AG04450 (cell line): ENCODE results near the gene NFASC. TPM values are rescaled to one million over a fixed set of nuclear protein-coding genes. Genes with fewer than 3 reads are reported as not detected.

Source experiments
- CTCF ChIA-PET: fragments of 300-600, 350-600 bp; formaldehyde crosslinking; extraction: SDS; loops from one replicate; lab custom pipeline; 2022; ENCODE audit warnings: antibody characterized with exemption, inconsistent platforms; lab: Charles Lee
- POLR2A ChIA-PET: fragments of 350-600 bp; formaldehyde crosslinking; extraction: SDS; loops from one replicate; lab custom pipeline; 2021; ENCODE audit warnings: antibody characterized with exemption, inconsistent platforms; lab: Yijun Ruan, JAX
- DNase-seq: peaks from one replicate; pipeline ENCODE4 v3.0.0-alpha.2; 2011; ENCODE audit warnings: low read depth, low spot score
- H3K27ac ChIP-seq: one replicate; pipeline ENCODE4 v1.5.1; 2012; ENCODE audit warnings: low read depth, low read length, control low read depth
- H3K27me3 ChIP-seq: one replicate; pipeline ENCODE4 v1.6.0; 2012; ENCODE audit warnings: low read length; ENCODE audit not compliant: control insufficient read depth, insufficient read depth
- H3K4me3 ChIP-seq: 2 replicates; pipeline ENCODE4 v1.5.1; 2011; ENCODE audit warnings: mild to moderate bottlenecking, low read depth, low read length, control low read depth
- H3K9me3 ChIP-seq: 2 replicates; pipeline ENCODE4 v1.5.1; 2012; ENCODE audit warnings: low read length; ENCODE audit not compliant: control insufficient read depth, insufficient read depth
- polyA plus RNA-seq: library from polyadenylated mRNA; depleted of rRNA; stranded (reverse); fragments of >200 nt; gene quantifications from 2 replicates; pipeline ENCODE4 v1.2.3, GENCODE V29; 2011
- TF ChIP-seq, protein P1 (sequence below): IDR thresholded peaks from 2 replicates; pipeline ENCODE4 v1.5.1; 2011; ENCODE audit warnings: low read depth, low read length, control low read depth, inconsistent platforms

Gene NFASC
- polyA plus RNA-seq, 1 experiment = 1.8 TPM

DNA sequence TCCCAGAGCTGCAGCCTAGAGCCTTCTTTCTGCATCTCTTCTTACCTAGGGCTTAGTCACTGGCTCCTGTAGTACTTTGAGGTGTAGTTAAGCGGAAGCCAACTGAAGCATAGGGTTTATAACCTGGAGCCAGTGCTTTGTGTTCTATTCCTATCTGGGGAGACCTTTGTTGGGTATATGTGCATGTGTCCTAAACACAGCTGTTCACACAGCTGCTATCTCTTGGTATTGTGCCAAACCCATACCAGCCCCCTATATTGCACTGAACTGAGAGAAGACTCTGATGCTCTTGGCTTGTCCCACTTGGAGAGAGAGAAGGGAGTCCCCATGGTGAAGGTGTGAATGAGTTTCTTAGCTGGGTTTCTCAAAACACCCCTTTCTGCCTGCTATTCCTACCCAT, 17.2 kb upstream of the NFASC start:
- no peak overlapping the region for H3K4me3 ChIP-seq
- ChIA-PET CTCF (no interaction called here), POLR2A (no interaction called here)
- no peak overlapping the region for H3K27ac ChIP-seq
- no peaks in the 10 kb centered on the region for H3K9me3 ChIP-seq
- no peaks in the 10 kb centered on the region for H3K27me3 ChIP-seq
- TF ChIP-seq, protein P1, sequence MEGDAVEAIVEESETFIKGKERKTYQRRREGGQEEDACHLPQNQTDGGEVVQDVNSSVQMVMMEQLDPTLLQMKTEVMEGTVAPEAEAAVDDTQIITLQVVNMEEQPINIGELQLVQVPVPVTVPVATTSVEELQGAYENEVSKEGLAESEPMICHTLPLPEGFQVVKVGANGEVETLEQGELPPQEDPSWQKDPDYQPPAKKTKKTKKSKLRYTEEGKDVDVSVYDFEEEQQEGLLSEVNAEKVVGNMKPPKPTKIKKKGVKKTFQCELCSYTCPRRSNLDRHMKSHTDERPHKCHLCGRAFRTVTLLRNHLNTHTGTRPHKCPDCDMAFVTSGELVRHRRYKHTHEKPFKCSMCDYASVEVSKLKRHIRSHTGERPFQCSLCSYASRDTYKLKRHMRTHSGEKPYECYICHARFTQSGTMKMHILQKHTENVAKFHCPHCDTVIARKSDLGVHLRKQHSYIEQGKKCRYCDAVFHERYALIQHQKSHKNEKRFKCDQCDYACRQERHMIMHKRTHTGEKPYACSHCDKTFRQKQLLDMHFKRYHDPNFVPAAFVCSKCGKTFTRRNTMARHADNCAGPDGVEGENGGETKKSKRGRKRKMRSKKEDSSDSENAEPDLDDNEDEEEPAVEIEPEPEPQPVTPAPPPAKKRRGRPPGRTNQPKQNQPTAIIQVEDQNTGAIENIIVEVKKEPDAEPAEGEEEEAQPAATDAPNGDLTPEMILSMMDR = no peak
- no peak for DNase-seq

DNA sequence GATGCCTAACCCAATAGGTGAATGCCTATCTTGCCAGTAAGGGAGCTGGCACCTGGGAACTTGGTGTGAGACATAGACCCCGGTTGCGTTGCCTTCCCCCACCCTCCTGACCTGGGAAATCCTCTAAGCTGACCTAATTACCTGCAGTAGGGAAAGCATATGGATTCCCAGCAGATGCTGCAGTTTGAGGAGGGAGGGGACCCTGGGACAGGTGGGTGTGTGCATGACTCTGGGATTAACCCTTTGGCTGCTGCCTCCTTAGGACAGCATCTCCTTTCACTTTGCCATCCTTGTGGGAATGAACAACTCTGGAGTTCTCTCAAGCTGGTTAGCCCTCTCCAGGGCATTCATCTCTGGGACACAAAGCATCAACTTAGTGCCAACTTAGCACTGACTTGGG, 16.4 kb upstream of the NFASC start:
- no peak overlapping the region for H3K27ac ChIP-seq
- DNase-seq = no peak
- ChIA-PET POLR2A (no interaction called here), CTCF (no interaction called here)
- H3K9me3 ChIP-seq = no peaks in the 10 kb centered on the region
- no peak overlapping the region for H3K4me3 ChIP-seq
- TF ChIP-seq, protein P1 = no peak
- H3K27me3 ChIP-seq = no peaks in the 10 kb centered on the region

DNA sequence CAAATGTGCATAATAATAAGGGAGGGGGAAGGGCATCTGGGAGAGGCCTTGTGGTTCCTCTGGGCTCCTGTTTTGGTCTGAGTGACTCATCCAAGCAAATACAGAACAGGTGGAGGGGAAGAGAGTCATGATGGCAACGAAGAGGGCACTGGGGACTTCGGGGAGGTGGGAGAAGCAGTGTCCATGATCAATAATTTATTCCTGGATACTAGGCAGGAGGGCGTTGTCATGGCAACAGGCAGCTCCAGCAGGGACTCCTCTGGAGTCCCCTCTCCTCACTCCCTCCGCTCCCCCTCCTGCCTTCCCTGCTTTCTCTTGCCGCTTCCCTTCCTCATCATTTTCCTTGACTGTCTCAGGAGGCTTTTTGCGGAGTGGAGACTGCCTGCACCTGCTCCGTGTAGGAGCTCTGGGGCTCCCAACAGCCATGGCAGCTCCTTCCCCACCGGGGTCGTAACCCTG, 12.3 kb upstream of the NFASC start:
- CTCF ChIA-PET = no interaction called here
- Histone ChIP-seq H3K4me3 (no peak overlapping the region), H3K27ac (no peak overlapping the region), H3K27me3 (no peaks in the 10 kb centered on the region), H3K9me3 (no peaks in the 10 kb centered on the region)
- TF ChIP-seq, protein P1 = no peak
- no peak for DNase-seq
- POLR2A ChIA-PET = no interaction called here

DNA sequence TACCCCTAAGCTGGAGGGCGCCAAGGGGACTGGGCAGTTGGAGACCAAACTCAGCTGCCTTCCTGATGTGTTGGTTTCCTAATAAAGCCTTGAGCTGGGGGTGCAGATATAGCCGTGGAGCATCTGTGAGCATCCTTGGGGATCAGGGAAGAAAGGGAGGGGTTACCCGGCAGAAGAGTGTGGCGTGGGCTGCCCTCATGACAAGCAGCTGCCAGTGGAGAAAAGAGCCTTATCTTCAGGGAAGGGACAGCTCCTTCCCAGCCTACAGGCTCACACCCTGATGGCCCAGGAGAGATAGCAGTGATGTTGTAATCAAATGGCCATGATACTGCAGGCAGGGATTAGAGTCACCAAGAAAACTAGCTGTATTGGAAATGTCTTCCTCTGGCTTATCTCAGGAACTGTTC, 10.8 kb upstream of the NFASC start:
- Histone ChIP-seq H3K9me3 (no peaks in the 10 kb centered on the region), H3K4me3 (no peak overlapping the region), H3K27ac (no peak overlapping the region), H3K27me3 (no peaks in the 10 kb centered on the region)
- DNase-seq = no peak
- CTCF ChIA-PET = interaction anchor here (0.8 to 1.1 kb wide), 2 partner anchors 53 to 112 kb away, joined by 3 to 4 read pairs; no protein-coding TSS in a partner anchor
- TF ChIP-seq, protein P1 = no peak
- POLR2A ChIA-PET = no interaction called here

DNA sequence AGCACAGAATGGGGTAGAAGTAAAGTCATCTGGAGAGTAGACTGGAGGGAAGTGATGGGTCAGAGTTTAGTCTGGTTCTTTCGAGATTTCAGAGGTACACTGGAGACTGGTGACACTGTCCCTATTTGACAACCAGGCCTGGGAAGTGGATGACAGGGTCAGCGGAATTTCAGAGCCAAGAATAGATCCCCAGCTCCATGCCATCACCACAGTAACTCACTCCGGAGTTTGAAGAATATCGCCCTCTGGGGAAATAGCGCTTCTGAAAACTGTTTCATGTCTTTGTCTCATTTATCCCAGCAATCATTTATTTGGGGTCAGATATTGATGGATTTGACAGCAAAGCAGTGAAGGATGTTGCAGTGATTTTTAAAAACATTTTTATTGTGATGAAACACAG, 7.6 kb upstream of the NFASC start:
- Histone ChIP-seq H3K27ac (no peak overlapping the region), H3K9me3 (no peaks in the 10 kb centered on the region), H3K27me3 (no peaks in the 10 kb centered on the region), H3K4me3 (no peak overlapping the region)
- no peak for DNase-seq
- TF ChIP-seq, protein P1 = no peak
- ChIA-PET POLR2A (no interaction called here), CTCF (no interaction called here)
